HepG2 (cell line): ENCODE data around the gene DOP1B. TPM values are rescaled to one million over a fixed set of nuclear protein-coding genes. Genes with fewer than 3 reads are reported as not detected.

Source experiments
- ATAC-seq: fragments of 200-7000 bp; cut with Tn5 transposase; 3 replicates; pipeline ENCODE4 v1.9.1; 2020; ENCODE audit warnings: mild to moderate bottlenecking, moderate library complexity
- BruUV-seq: library from RNA; stranded (reverse); fragments of 400-500 nt; replicated peaks from 2 replicates; lab custom pipeline; 2021; lab: Mats Ljungman, UMichigan
- CTCF ChIA-PET: fragments of 300-600 bp; formaldehyde crosslinking; extraction: SDS; loops from one replicate; lab custom pipeline; 2021; ENCODE audit warnings: low total read pairs, inconsistent platforms, low intra/inter-chr PET ratio; lab: Yijun Ruan, JAX
- POLR2A ChIA-PET: fragments of 350-600 bp; sonication (Branson Sonifier 250); formaldehyde crosslinking; loops from one replicate; lab custom pipeline; 2020; ENCODE audit warnings: antibody characterized with exemption, inconsistent platforms; lab: Yijun Ruan, JAX
- DNase-seq: peaks from one replicate; pipeline ENCODE4 v3.0.0-alpha.2; 2015; ENCODE audit warnings: low spot score
- FAIRE-seq: peaks from 3 replicates; lab custom pipeline; 2011; peaks lifted over from hg19 to GRCh38; lab: Jason Lieb, UNC
- H2AFZ ChIP-seq: one replicate; pipeline ENCODE4 v1.6.1; 2011; ENCODE audit warnings: low read length, inconsistent platforms
- H3K27ac ChIP-seq: fragments of 300-600 bp; 3 replicates; pipeline ENCODE4 v1.8.0; 2011; ENCODE audit warnings: mixed run types, mild to moderate bottlenecking, mixed read lengths, low read length, inconsistent platforms; ENCODE audit not compliant: insufficient read depth; ENCODE audit errors: extremely low read length
- H3K27me3 ChIP-seq, 2 experiments: fragments of 200-600 bp in 1 of 2; 2 replicates in 1 of 2; 3 replicates in 1 of 2; pipeline versions ENCODE4 v1.6.0 to v1.8.0; 2011; ENCODE audit warnings: low read length in 2 of 2, mild to moderate bottlenecking in 2 of 2, moderate library complexity in 2 of 2, inconsistent platforms in 1 of 2; ENCODE audit not compliant: insufficient read depth in 2 of 2, control insufficient read depth in 1 of 2
- H3K36me3 ChIP-seq, 2 experiments: fragments of 200-600 bp in 1 of 2; replicated peaks in 1 of 2; 2 replicates in 1 of 2; 3 replicates in 1 of 2; pipeline versions ENCODE4 v1.5.1 to v1.8.0; 2011; ENCODE audit warnings: low read length in 2 of 2, inconsistent platforms in 1 of 2; ENCODE audit not compliant: insufficient read depth in 2 of 2, control insufficient read depth in 1 of 2
- H3K4me1 ChIP-seq: 2 replicates; pipeline ENCODE4 v1.5.1; 2012; ENCODE audit warnings: low read length, inconsistent platforms; ENCODE audit not compliant: insufficient read depth
- H3K4me2 ChIP-seq: 2 replicates; pipeline ENCODE4 v1.6.0; 2011; ENCODE audit warnings: low read depth, low read length, inconsistent platforms
- H3K4me3 ChIP-seq, 3 experiments: fragments of 200-600 bp in 1 of 3; sonication (generic), shearing (Covaris generic) in 1 of 3; replicated peaks in 1 of 3; 2 replicates each; pipeline ENCODE4 v1.5.1; 2011 to 2016; ENCODE audit warnings: low read length in 3 of 3, inconsistent platforms in 2 of 3, low read depth in 2 of 3, mild to moderate bottlenecking in 2 of 3, control low read depth in 1 of 3, mixed read lengths in 1 of 3; ENCODE audit not compliant: insufficient read depth in 1 of 3
- H3K79me2 ChIP-seq: one replicate; pipeline ENCODE4 v1.6.1; 2011; ENCODE audit warnings: low read length, inconsistent platforms; ENCODE audit not compliant: insufficient read depth
- H3K9ac ChIP-seq: 2 replicates; pipeline ENCODE4 v1.6.0; 2011; ENCODE audit warnings: mild to moderate bottlenecking, low read depth, low read length, inconsistent platforms; ENCODE audit not compliant: insufficient read depth
- H3K9me3 ChIP-seq: 2 replicates; pipeline ENCODE4 v1.5.1; 2012; ENCODE audit warnings: mild to moderate bottlenecking, low read length
- H4K20me1 ChIP-seq: 2 replicates; pipeline ENCODE4 v1.6.0; 2011; ENCODE audit warnings: inconsistent platforms, mild to moderate bottlenecking, low read length, moderate library complexity; ENCODE audit not compliant: insufficient read depth
- AGO1 ChIP-seq: fragments of 200-400 bp; formaldehyde crosslinking; IDR thresholded peaks from 2 replicates; pipeline ENCODE4 v1.6.1; 2017; ENCODE audit warnings: mild to moderate bottlenecking, low read depth, low read length, moderate library complexity; ENCODE audit not compliant: poor library complexity, severe bottlenecking
- ARNT2 ChIP-seq: sonication (generic); formaldehyde crosslinking; IDR thresholded peaks from 2 replicates; pipeline ENCODE4 v1.8.0; 2022; ENCODE audit warnings: mild to moderate bottlenecking, low read depth, missing genetic modification reagents, moderate library complexity
- ASH2L ChIP-seq: fragments of 300-600, 200-600 bp; sonication (generic); IDR thresholded peaks from 2 replicates; pipeline ENCODE4 v1.7.0; 2017; ENCODE audit warnings: low read depth, mild to moderate bottlenecking, moderate library complexity, mixed read lengths, low read length; ENCODE audit not compliant: insufficient read length
- ATF7 ChIP-seq, 2 experiments: fragments of 450-650 bp in 1 of 2; sonication (generic) in 1 of 2; formaldehyde crosslinking in 1 of 2; IDR thresholded peaks; 2 replicates each; pipeline versions ENCODE4 v1.4.0 to v1.6.1; 2016 to 2020; ENCODE audit warnings: antibody characterized with exemption in 1 of 2, mild to moderate bottlenecking in 1 of 2, missing genetic modification reagents in 1 of 2
- CEBPB ChIP-seq: IDR thresholded peaks from 2 replicates; pipeline ENCODE4 v1.6.1; 2011; ENCODE audit warnings: low read depth, low read length, improper control_type of control experiment, borderline replicate concordance
- CREB3 ChIP-seq: sonication (generic); formaldehyde crosslinking; IDR thresholded peaks from 2 replicates; pipeline ENCODE4 v1.5.0; 2020; ENCODE audit warnings: missing genetic modification reagents
- DNMT3B ChIP-seq: conservative IDR thresholded peaks from 2 replicates; pipeline ENCODE4 v1.6.1; 2016; ENCODE audit warnings: missing biosample characterization, control low read depth
- FOXP4 ChIP-seq: sonication (generic); formaldehyde crosslinking; IDR thresholded peaks from 2 replicates; pipeline ENCODE4 v1.4.0; 2020; ENCODE audit warnings: missing genetic modification reagents
- GZF1 ChIP-seq: sonication (generic); formaldehyde crosslinking; IDR thresholded peaks from 2 replicates; pipeline ENCODE4 v1.5.1; 2020; ENCODE audit warnings: mild to moderate bottlenecking, missing genetic modification reagents
- MBNL3 ChIP-seq: fragments of 250-450 bp; sonication (Bioruptor Pico); conservative IDR thresholded peaks from 2 replicates; pipeline ENCODE4 v1.8.0; 2022; ENCODE audit warnings: mild to moderate bottlenecking, inconsistent platforms
- SMYD3 ChIP-seq: sonication (generic); formaldehyde crosslinking; IDR thresholded peaks from 2 replicates; pipeline ENCODE4 v1.8.1; 2023; ENCODE audit warnings: mild to moderate bottlenecking, missing genetic modification reagents
- TCF12 ChIP-seq, 2 experiments: fragments of 450-650 bp in 1 of 2; sonication (generic) in 1 of 2; formaldehyde crosslinking in 1 of 2; IDR thresholded peaks; 2 replicates each; pipeline versions ENCODE4 v1.6.1 to v1.8.0; 2017 to 2022; ENCODE audit warnings: antibody characterized with exemption in 1 of 2, mild to moderate bottlenecking in 1 of 2, missing genetic modification reagents in 1 of 2, moderate library complexity in 1 of 2
- ZBTB38 ChIP-seq: sonication (generic); formaldehyde crosslinking; IDR thresholded peaks from 2 replicates; pipeline ENCODE4 v1.5.1; 2020; ENCODE audit warnings: mild to moderate bottlenecking, missing genetic modification reagents
- ZNF34 ChIP-seq: sonication (generic); formaldehyde crosslinking; IDR thresholded peaks from 2 replicates; pipeline ENCODE4 v1.4.0; 2020; ENCODE audit warnings: mild to moderate bottlenecking, missing genetic modification reagents, borderline replicate concordance
- WGBS: methylation state at CpG from one replicate; pipeline ENCODE4 v1.1.6; 2017; ENCODE audit warnings: low lambda C conversion rate; 5-methylcytosine and 5-hydroxymethylcytosine counted together
- in situ Hi-C: cut with HindIII; loops from 2 replicates; pipeline ENCODE4 v1.10.0; 2017; ENCODE audit warnings: low pct_unique_long_range_greater_than_20kb; ENCODE audit not compliant: extremely low pct_ligation_motif_present
- intact Hi-C: fragments of 100-400 bp; cut with micrococcal nuclease; formaldehyde crosslinking; loops from one replicate; pipeline ENCODE4 v1.10.0; 2022; ENCODE audit not compliant: unreplicated experiment
- polyA plus RNA-seq, 8 experiments: library from polyadenylated mRNA; depleted of rRNA in 3 of 8; stranded (reverse) in 7 of 8; unstranded in 1 of 8; fragments of >200 nt; fragmentation: Illumina TruSeq in 4 of 8; extraction: Trizol in 4 of 8; gene quantifications; 2 replicates each; pipeline versions ENCODE4 v1.2.1 to v1.2.3, GENCODE V29; 2011 to 2016; ENCODE audit warnings: low read depth in 4 of 8, missing spikeins in 1 of 8, mixed read lengths in 1 of 8; ENCODE audit not compliant: insufficient read depth in 1 of 8
- total RNA-seq, 5 experiments: library from RNA; depleted of rRNA; stranded (reverse); fragments of >200 nt; fragmentation: Illumina TruSeq; extraction: Trizol; gene quantifications; 2 replicates each; pipeline ENCODE4 v1.2.3, GENCODE V29; 2016; ENCODE audit warnings: low read depth in 1 of 5
- TF ChIP-seq, protein P1 (sequence below): sonication (generic); formaldehyde crosslinking; IDR thresholded peaks from 2 replicates; pipeline ENCODE4 v1.8.0; 2022; ENCODE audit warnings: missing genetic modification reagents, mild to moderate bottlenecking, moderate library complexity, borderline replicate concordance
- TF ChIP-seq, protein P2 (sequence below): sonication (generic); formaldehyde crosslinking; IDR thresholded peaks from 2 replicates; pipeline ENCODE4 v1.4.0; 2020; ENCODE audit warnings: missing genetic modification reagents

The DOP1B gene
- total and polyA plus RNA-seq, 2 of the 13 experiments (the other 11 are each of a cell fraction or from before 2014, with no cell fraction given) = 2.8 to 3.2 TPM

DNA sequence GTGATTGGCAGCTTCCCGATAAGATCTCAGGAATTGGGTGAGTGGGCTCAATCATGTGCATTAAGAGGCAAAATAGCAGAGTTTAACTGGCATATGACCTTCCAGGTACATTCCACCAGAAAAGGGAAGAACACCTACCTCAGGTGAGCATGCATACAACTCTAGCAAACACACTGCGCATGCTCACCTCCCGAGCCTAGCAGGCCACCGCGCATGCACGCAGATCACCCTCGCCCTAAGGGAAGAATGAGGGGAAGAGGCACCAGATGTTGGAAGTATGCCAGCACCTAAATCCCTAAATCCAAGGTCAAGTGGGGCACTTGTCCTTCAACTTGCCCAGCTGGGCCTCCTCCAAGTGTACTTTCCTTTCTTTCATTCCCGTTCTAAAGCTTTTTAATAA, 45.4 kb upstream of the DOP1B start:
- POLR2A ChIA-PET = no interaction called here
- no peak overlapping the region for H3K4me3 ChIP-seq
- no peak overlapping the region for H3K4me2 ChIP-seq
- TF ChIP-seq CEBPB (no peak), ARNT2 (CRISPR knock-in tag) (no peak), CREB3 (no peak), MBNL3 (CRISPR knock-in tag) (no peak), AGO1 (no peak), ZBTB38 (CRISPR knock-in tag) (no peak), ATF7 (IDR thresholded peaks at IDR 0.05) (no peak), ATF7 (CRISPR knock-in tag; IDR thresholded peaks at IDR 0.05) (no peak), FOXP4 (no peak), ZNF34 (no peak), SMYD3 (CRISPR knock-in tag) (no peak), TCF12 (IDR thresholded peaks at IDR 0.05) (no peak), TCF12 (CRISPR knock-in tag; IDR thresholded peaks at IDR 0.05) (no peak), GZF1 (no peak), DNMT3B (CRISPR knock-in tag) (no peak), ASH2L (no peak)
- TF ChIP-seq, protein P1, sequence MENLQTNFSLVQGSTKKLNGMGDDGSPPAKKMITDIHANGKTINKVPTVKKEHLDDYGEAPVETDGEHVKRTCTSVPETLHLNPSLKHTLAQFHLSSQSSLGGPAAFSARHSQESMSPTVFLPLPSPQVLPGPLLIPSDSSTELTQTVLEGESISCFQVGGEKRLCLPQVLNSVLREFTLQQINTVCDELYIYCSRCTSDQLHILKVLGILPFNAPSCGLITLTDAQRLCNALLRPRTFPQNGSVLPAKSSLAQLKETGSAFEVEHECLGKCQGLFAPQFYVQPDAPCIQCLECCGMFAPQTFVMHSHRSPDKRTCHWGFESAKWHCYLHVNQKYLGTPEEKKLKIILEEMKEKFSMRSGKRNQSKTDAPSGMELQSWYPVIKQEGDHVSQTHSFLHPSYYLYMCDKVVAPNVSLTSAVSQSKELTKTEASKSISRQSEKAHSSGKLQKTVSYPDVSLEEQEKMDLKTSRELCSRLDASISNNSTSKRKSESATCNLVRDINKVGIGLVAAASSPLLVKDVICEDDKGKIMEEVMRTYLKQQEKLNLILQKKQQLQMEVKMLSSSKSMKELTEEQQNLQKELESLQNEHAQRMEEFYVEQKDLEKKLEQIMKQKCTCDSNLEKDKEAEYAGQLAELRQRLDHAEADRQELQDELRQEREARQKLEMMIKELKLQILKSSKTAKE (CRISPR knock-in tag) = no peak
- TF ChIP-seq, protein P2, sequence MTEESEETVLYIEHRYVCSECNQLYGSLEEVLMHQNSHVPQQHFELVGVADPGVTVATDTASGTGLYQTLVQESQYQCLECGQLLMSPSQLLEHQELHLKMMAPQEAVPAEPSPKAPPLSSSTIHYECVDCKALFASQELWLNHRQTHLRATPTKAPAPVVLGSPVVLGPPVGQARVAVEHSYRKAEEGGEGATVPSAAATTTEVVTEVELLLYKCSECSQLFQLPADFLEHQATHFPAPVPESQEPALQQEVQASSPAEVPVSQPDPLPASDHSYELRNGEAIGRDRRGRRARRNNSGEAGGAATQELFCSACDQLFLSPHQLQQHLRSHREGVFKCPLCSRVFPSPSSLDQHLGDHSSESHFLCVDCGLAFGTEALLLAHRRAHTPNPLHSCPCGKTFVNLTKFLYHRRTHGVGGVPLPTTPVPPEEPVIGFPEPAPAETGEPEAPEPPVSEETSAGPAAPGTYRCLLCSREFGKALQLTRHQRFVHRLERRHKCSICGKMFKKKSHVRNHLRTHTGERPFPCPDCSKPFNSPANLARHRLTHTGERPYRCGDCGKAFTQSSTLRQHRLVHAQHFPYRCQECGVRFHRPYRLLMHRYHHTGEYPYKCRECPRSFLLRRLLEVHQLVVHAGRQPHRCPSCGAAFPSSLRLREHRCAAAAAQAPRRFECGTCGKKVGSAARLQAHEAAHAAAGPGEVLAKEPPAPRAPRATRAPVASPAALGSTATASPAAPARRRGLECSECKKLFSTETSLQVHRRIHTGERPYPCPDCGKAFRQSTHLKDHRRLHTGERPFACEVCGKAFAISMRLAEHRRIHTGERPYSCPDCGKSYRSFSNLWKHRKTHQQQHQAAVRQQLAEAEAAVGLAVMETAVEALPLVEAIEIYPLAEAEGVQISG (CRISPR knock-in tag) = no peak
- TF ChIP-seq, all 625 proteins: peak for 0
- 63% methylated on average over 2 of the region's 8 CpGs for WGBS
- DNase-seq = no peak
- ATAC-seq = no peak
- CTCF ChIA-PET = no interaction called here
- FAIRE-seq = no peak
- Histone ChIP-seq H2AFZ (no peak overlapping the region), H4K20me1 (no peaks in the 10 kb centered on the region), H3K36me3 (no peaks in the 10 kb centered on the region), H3K27me3 (peaks cover 0 to 14% of the 10 kb centered on the region in 2 experiments; a peak in 3 of 5 replicates), H3K9ac (no peak overlapping the region), H3K27ac (no peak overlapping the region), H3K4me1 (peaks cover 14% of the 10 kb centered on the region), H3K9me3 (no peaks in the 10 kb centered on the region), H3K79me2 (no peaks in the 10 kb centered on the region)
- intact Hi-C loops (loop anchor here (5.0 kb wide), 1 partner anchor 49 kb away; the partner anchor contains the start of gene SETD4), in situ Hi-C loops (no loop called here)
- no TSS peak for BruUV-seq
